Right lobe of liver (tissue), 4 donors: Measurements from ENCODE around the gene GRIK1.

Experiments
- CTCF ChIP-seq, 4 donors: fragments of 200-600 bp in 3 of 4; fragments of 450-650 bp in 1 of 4; IDR thresholded peaks; one replicate each; pipeline versions ENCODE4 v1.5.1 to v1.8.0; 2016 to 2022; ENCODE audit warnings: antibody characterized with exemption in 4 of 4, mild to moderate bottlenecking in 2 of 4
- POLR2A ChIP-seq: fragments of 450-650 bp; IDR thresholded peaks from one replicate; pipeline ENCODE4 v1.6.1; 2017; ENCODE audit warnings: antibody characterized with exemption, mild to moderate bottlenecking
- donor health status: DM: no; HTN: no; CAD: no.
- donor health status: DM: no; HTN: no; CAD: no.
- donor health status: DM: no; HTN: yes; CAD: no.

- TF ChIP-seq CTCF (IDR thresholded peaks at IDR 0.05) = no peak
- TF ChIP-seq POLR2A = no peak
Observed at GRCh38 chr21:29508301-29508700, 431.5 kb downstream of the GRIK1 start.
